ENCODE results near the gene DIO3. TPM values are rescaled to one million over a fixed set of nuclear protein-coding genes. Genes with fewer than 3 reads are reported as not detected.

Gene DIO3
- total and polyA plus RNA-seq, 2 donors (not counting 1 experiment from before 2014, with no cell fraction given): not detected

GRCh38 chr14:101578489-101578888 is 17.2 kb downstream of the DIO3 start:
- no peak overlapping the region for H3K9ac ChIP-seq (ENCODE audit: low read length)
- WGBS (ENCODE audit: insufficient coverage): 86% methylated on average over 6 of the region's 8 CpGs
- TF ChIP-seq EZH2 (IDR thresholded peaks at IDR 0.05; ENCODE audit: borderline replicate concordance, insufficient read depth, low read depth, low read length, poor library complexity, severe bottlenecking) (no peak), CTCF (IDR thresholded peaks at IDR 0.05) (no peak)
- H3K4me2 ChIP-seq (replicated peaks; ENCODE audit: low read depth, low read length, poor library complexity, severe bottlenecking): no peak overlapping the region
- peaks cover 8% of the 10 kb centered on the region for H3K27me3 Mint-ChIP-seq
- no peak overlapping the region for H2AFZ ChIP-seq (ENCODE audit: insufficient read depth, low read depth, low read length, poor library complexity, severe bottlenecking)
- H3K9me3 ChIP-seq (ENCODE audit: control extremely low read depth in 1 of 3, control insufficient read depth in 2 of 3, insufficient read depth in 1 of 3, low read length in 2 of 3): no peaks in the 10 kb centered on the region
- no peak overlapping the region for H3K4me3 Mint-ChIP-seq
- no peak for DNase-seq
- H3K79me2 ChIP-seq (ENCODE audit: control insufficient read depth, insufficient read depth, low read length): no peaks in the 10 kb centered on the region
- H3K36me3 ChIP-seq (replicated peaks in 1 of 2; ENCODE audit: control extremely low read depth in 1 of 2, control insufficient read depth in 1 of 2, extremely low read depth in 1 of 2, insufficient read depth in 2 of 2, low read length in 1 of 2): no peaks in the 10 kb centered on the region
- H3K27me3 ChIP-seq (replicated peaks in 1 of 4; ENCODE audit: control extremely low read depth in 1 of 4, control insufficient read depth in 3 of 4, insufficient read depth in 4 of 4, low read length in 3 of 4): peaks cover 0 to 2% (median 0%) of the 10 kb centered on the region in 4 experiments
- H3K4me1 ChIP-seq (ENCODE audit: control insufficient read depth in 2 of 2, insufficient read depth in 2 of 2, low read length in 2 of 2): no peaks in the 10 kb centered on the region
- H3K9me3 Mint-ChIP-seq (ENCODE audit: insufficient read depth): no peaks in the 10 kb centered on the region
- ChIA-PET CTCF (no interaction called here), POLR2A (no interaction called here)
- H3K27ac Mint-ChIP-seq: no peak overlapping the region
- no peak overlapping the region for H3K27ac ChIP-seq (ENCODE audit: low read length in 2 of 2)
- H4K20me1 ChIP-seq (ENCODE audit: control insufficient read depth, insufficient read depth, low read length, poor library complexity, severe bottlenecking): no peaks in the 10 kb centered on the region
- no peak for ATAC-seq (ENCODE audit: low read depth)
- no peak overlapping the region for H3K4me3 ChIP-seq (ENCODE audit: control extremely low read depth in 1 of 5, extremely low read depth in 1 of 5, insufficient read depth in 1 of 5, low read depth in 2 of 5, low read length in 4 of 5)
- no peaks in the 10 kb centered on the region for H3K4me1 Mint-ChIP-seq
- intact Hi-C loops (cut with micrococcal nuclease): no loop called here

GRCh38 chr14:101579372-101580080 is 18.2 kb downstream of the DIO3 start:
- WGBS (ENCODE audit: insufficient coverage): 96% methylated on average over 9 of the region's 11 CpGs
- no peak for ATAC-seq (ENCODE audit: low read depth)
- H3K4me3 Mint-ChIP-seq: no peak overlapping the region

More at GRCh38 chr14:101579372-101580080, 18.2 kb downstream of the DIO3 start:
- H3K4me3 ChIP-seq (ENCODE audit: control extremely low read depth in 1 of 5, extremely low read depth in 1 of 5, insufficient read depth in 1 of 5, low read depth in 2 of 5, low read length in 4 of 5): no peak overlapping the region
- no peaks in the 10 kb centered on the region for H3K79me2 ChIP-seq (ENCODE audit: control insufficient read depth, insufficient read depth, low read length)
- H3K36me3 ChIP-seq (replicated peaks in 1 of 2; ENCODE audit: control extremely low read depth in 1 of 2, control insufficient read depth in 1 of 2, extremely low read depth in 1 of 2, insufficient read depth in 2 of 2, low read length in 1 of 2): no peaks in the 10 kb centered on the region
- H2AFZ ChIP-seq (ENCODE audit: insufficient read depth, low read depth, low read length, poor library complexity, severe bottlenecking): no peak overlapping the region
- DNase-seq: no peak
- no peak overlapping the region for H3K27ac ChIP-seq (ENCODE audit: low read length in 2 of 2)
- H3K4me1 Mint-ChIP-seq: no peaks in the 10 kb centered on the region
- peaks cover 0 to 9% (median 0%) of the 10 kb centered on the region in 3 donors for H3K9me3 ChIP-seq (ENCODE audit: control extremely low read depth in 1 of 3, control insufficient read depth in 2 of 3, insufficient read depth in 1 of 3, low read length in 2 of 3)
- no peak overlapping the region for H3K9ac ChIP-seq (ENCODE audit: low read length)
- H3K27me3 ChIP-seq (replicated peaks in 1 of 4; ENCODE audit: control extremely low read depth in 1 of 4, control insufficient read depth in 3 of 4, insufficient read depth in 4 of 4, low read length in 3 of 4): peaks cover 0 to 2% (median 0%) of the 10 kb centered on the region in 4 experiments
- H3K9me3 Mint-ChIP-seq (ENCODE audit: insufficient read depth): no peaks in the 10 kb centered on the region
- TF ChIP-seq EZH2 (IDR thresholded peaks at IDR 0.05; ENCODE audit: borderline replicate concordance, insufficient read depth, low read depth, low read length, poor library complexity, severe bottlenecking) (no peak), CTCF (IDR thresholded peaks at IDR 0.05) (no peak)
- intact Hi-C loops (cut with micrococcal nuclease): no loop called here
- H3K27me3 Mint-ChIP-seq: no peaks in the 10 kb centered on the region
- H3K4me1 ChIP-seq (ENCODE audit: control insufficient read depth in 2 of 2, insufficient read depth in 2 of 2, low read length in 2 of 2): no peaks in the 10 kb centered on the region
- H3K27ac Mint-ChIP-seq: no peak overlapping the region
- H3K4me2 ChIP-seq (replicated peaks; ENCODE audit: low read depth, low read length, poor library complexity, severe bottlenecking): no peak overlapping the region
- no peaks in the 10 kb centered on the region for H4K20me1 ChIP-seq (ENCODE audit: control insufficient read depth, insufficient read depth, low read length, poor library complexity, severe bottlenecking)
- CTCF ChIA-PET: no interaction called here
- POLR2A ChIA-PET: no interaction called here
